Fibroblast of pulmonary artery (primary cell): ENCODE measurements around the gene SLC4A11.
"Not testable (repeated sequence)": the region's sequence is repeated elsewhere in the genome, so short reads cannot be mapped to it uniquely, and the experiment has no call there.

ENCODE experiments used
- DNase-seq: peaks from one replicate; pipeline ENCODE4 v3.0.0-alpha.2; 2010; ENCODE audit warnings: low read depth
- H3K4me3 ChIP-seq: replicated peaks from 2 replicates; pipeline ENCODE4 v1.5.1; 2011; ENCODE audit warnings: low read depth, mild to moderate bottlenecking, control low read depth, low read length, moderate library complexity
- CTCF ChIP-seq: IDR thresholded peaks from 2 replicates; pipeline ENCODE4 v1.5.1; 2011; ENCODE audit warnings: mild to moderate bottlenecking, control low read depth, low read length, inconsistent platforms; ENCODE audit errors: missing control alignments

Gene SLC4A11

GRCh38 chr20:3192226-3193015 is 46.6 kb downstream of the SLC4A11 start:
- no peak for TF ChIP-seq CTCF
- DNase-seq: no peak
- no peak overlapping the region for H3K4me3 ChIP-seq

- DNase-seq: no peak
- no peak for TF ChIP-seq CTCF
- no peak overlapping the region for H3K4me3 ChIP-seq
Measured at GRCh38 chr20:3190681-3191111, 48.3 kb downstream of the SLC4A11 start.

GRCh38 chr20:3189561-3190131 is 49.3 kb downstream of the SLC4A11 start:
- no peak for TF ChIP-seq CTCF
- DNase-seq: no peak
- no peak overlapping the region for H3K4me3 ChIP-seq

DNA sequence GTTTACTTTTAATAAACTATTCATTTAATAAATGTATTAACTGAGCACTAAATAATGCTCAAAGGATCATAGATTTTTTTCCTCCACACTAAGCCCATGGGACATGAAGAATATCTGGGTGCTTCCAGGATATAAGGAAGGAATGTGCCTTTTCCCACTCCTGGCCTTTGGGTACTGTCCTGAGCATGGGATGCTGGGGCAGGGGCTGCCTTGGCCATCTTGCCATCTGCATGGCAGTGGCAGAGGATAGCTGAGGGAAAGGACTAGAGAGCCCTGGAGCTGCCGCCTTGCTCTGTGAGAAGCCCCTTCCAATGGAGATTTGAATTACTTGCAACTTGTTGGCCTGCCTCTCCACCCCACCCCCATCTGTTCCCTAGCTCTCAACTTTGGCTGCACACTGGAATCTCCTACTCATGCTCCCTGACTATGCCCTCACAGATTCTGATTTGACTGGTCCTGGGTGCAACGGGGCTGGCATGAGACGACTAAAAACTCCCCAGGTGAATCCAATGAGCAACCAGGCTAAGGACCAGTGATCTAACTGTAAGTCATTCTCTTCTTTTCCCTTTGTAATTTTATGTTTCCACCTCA is 50.1 kb downstream of the SLC4A11 start:
- DNase-seq: no peak
- no peak for TF ChIP-seq CTCF
- no peak overlapping the region for H3K4me3 ChIP-seq

DNA sequence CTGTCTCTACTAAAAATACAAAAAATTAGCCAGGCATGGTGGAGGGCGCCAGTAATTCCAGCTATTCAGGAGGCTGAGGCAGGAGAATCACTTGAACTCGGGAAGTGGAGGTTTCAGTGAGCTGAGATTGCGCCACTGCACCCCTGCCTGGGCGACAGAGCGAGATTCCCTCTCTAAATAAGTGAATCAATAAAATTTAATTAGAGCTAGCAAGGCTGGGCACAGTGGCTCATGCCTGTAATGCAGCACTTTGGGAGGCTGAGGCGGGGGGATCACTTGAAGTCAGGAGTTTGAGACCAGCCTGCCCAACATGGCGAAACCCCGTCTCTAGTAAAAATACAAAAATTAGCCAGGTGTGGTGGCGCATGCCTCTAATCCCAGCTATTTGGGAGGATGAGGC is 51.1 kb downstream of the SLC4A11 start:
- H3K4me3 ChIP-seq, DNase-seq: not testable (repeated sequence)

GRCh38 chr20:3183896-3184612 is 54.9 kb downstream of the SLC4A11 start:
- TF ChIP-seq CTCF: no peak
- no peak overlapping the region for H3K4me3 ChIP-seq
- no peak for DNase-seq

DNA sequence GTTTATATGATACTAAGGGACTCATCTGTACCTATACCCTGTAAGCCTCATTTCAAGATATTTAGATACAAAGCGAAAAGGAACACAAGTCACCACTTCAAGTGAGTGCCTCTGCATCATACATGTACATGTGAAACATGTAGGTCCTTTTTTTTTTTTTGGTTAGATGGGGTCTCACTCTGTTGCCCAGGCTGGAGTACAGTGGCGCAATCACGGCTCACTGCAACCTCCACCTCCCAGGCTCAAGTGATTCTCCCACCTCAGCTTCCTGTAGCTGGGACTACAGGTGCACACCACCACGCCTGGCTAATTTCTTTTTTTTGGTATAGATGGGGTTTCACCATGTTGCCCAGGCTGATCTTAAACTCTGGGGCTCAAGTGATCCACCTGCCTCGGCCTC is 56.6 kb downstream of the SLC4A11 start:
- not testable (repeated sequence) for H3K4me3 ChIP-seq, DNase-seq
